OCI-LY1 (cell line): ENCODE results near the gene FAM167B.

Experiments used
- H2AFZ ChIP-seq: fragments of 200-600 bp; sonication (generic), shearing (Covaris generic); 2 replicates; pipeline ENCODE4 v1.6.0; 2014; ENCODE audit warnings: antibody characterized with exemption, mild to moderate bottlenecking, low read length
- H3F3A ChIP-seq: fragments of 200-600 bp; sonication (generic), shearing (Covaris generic); 2 replicates; pipeline ENCODE4 v1.6.0; 2014; ENCODE audit warnings: mild to moderate bottlenecking, antibody characterized with exemption, low read length, moderate library complexity; ENCODE audit not compliant: insufficient read depth
- H3K27ac ChIP-seq: fragments of 200-600 bp; sonication (generic); 2 replicates; pipeline ENCODE4 v1.5.1; 2014; ENCODE audit warnings: low read length, mixed run types, mild to moderate bottlenecking, low read depth; ENCODE audit not compliant: poor library complexity, severe bottlenecking
- H3K27me3 ChIP-seq: fragments of 200-600 bp; sonication (generic); 2 replicates; pipeline ENCODE4 v1.6.0; 2014; ENCODE audit warnings: antibody characterized with exemption, mild to moderate bottlenecking, low read length, moderate library complexity; ENCODE audit not compliant: insufficient read depth
- H3K36me3 ChIP-seq: fragments of 200-600 bp; sonication (generic); 2 replicates; pipeline ENCODE4 v1.6.1; 2014; ENCODE audit warnings: mild to moderate bottlenecking, antibody characterized with exemption, low read length, moderate library complexity, mixed read lengths; ENCODE audit not compliant: insufficient read depth
- H3K4me1 ChIP-seq: fragments of 200-600 bp; sonication (generic); 2 replicates; pipeline ENCODE4 v1.5.1; 2014; ENCODE audit warnings: mild to moderate bottlenecking, low read length, moderate library complexity; ENCODE audit not compliant: insufficient read depth, severe bottlenecking
- H3K4me2 ChIP-seq: fragments of 200-600 bp; sonication (generic), shearing (Covaris generic); 2 replicates; pipeline ENCODE4 v1.6.1; 2014; ENCODE audit warnings: low read length
- H3K4me3 ChIP-seq: fragments of 200-600 bp; sonication (generic); 2 replicates; pipeline ENCODE4 v1.5.1; 2014; ENCODE audit warnings: low read length, low read depth, mild to moderate bottlenecking, mixed read lengths; ENCODE audit not compliant: poor library complexity, severe bottlenecking
- H3K79me2 ChIP-seq: fragments of 200-600 bp; shearing (Covaris generic); 2 replicates; pipeline ENCODE4 v1.6.1; 2016; ENCODE audit warnings: mixed run types, low read length, mixed read lengths; ENCODE audit not compliant: insufficient read depth
- H3K9ac ChIP-seq: fragments of 200-600 bp; sonication (generic), shearing (Covaris generic); 2 replicates; pipeline ENCODE4 v1.6.1; 2014; ENCODE audit warnings: mild to moderate bottlenecking, low read length, mixed read lengths
- H3K9me2 ChIP-seq: fragments of 200-600 bp; sonication (generic), shearing (Covaris generic); 2 replicates; pipeline ENCODE4 v1.6.1; 2014; ENCODE audit warnings: low read depth, mild to moderate bottlenecking, low read length, mixed read lengths
- H3K9me3 ChIP-seq: fragments of 200-600 bp; shearing (Covaris generic); 2 replicates; pipeline ENCODE4 v1.6.1; 2014; ENCODE audit warnings: low read length, mixed read lengths
- H4K20me1 ChIP-seq: fragments of 200-600 bp; sonication (generic), shearing (Covaris generic); 2 replicates; pipeline ENCODE4 v1.6.0; 2016; ENCODE audit warnings: mild to moderate bottlenecking, low read length; ENCODE audit not compliant: insufficient read depth
- CTCF ChIP-seq: fragments of 200-600 bp; sonication (generic), shearing (Covaris generic); IDR thresholded peaks from 2 replicates; pipeline ENCODE4 v1.5.1; 2017; ENCODE audit warnings: mild to moderate bottlenecking, antibody characterized with exemption, low read length, moderate library complexity, mixed read lengths
- EZH2 ChIP-seq: fragments of 200-600 bp; sonication (generic), shearing (Covaris generic); IDR thresholded peaks from 2 replicates; pipeline ENCODE4 v1.8.0; 2017; ENCODE audit warnings: borderline replicate concordance, mixed run types, mild to moderate bottlenecking, antibody characterized with exemption, low read length, moderate library complexity, mixed read lengths

FAM167B gene

GRCh38 chr1:32224285-32224684 lies 22.7 kb upstream of the FAM167B start:
- no peaks in the 10 kb centered on the region for H3K27me3 ChIP-seq
- no peaks in the 10 kb centered on the region for H3F3A ChIP-seq
- peaks cover 49% of the 10 kb centered on the region for H3K36me3 ChIP-seq
- H3K79me2 ChIP-seq = peaks cover 15% of the 10 kb centered on the region
- H4K20me1 ChIP-seq = no peaks in the 10 kb centered on the region
- no peak overlapping the region for H2AFZ ChIP-seq
- no peaks in the 10 kb centered on the region for H3K9me2 ChIP-seq
- H3K4me2 ChIP-seq = no peak overlapping the region
- no peak overlapping the region for H3K9ac ChIP-seq
- no peaks in the 10 kb centered on the region for H3K9me3 ChIP-seq
- no peak overlapping the region for H3K4me3 ChIP-seq
- H3K27ac ChIP-seq = no peak overlapping the region
- no peak for TF ChIP-seq CTCF
- TF ChIP-seq EZH2 = no peak
- H3K4me1 ChIP-seq = peaks cover 31% of the 10 kb centered on the region

- Histone ChIP-seq H3K4me2 (no peak overlapping the region), H3K4me3 (no peak overlapping the region), H2AFZ (no peak overlapping the region), H3K4me1 (peaks cover 8% of the 10 kb centered on the region), H3K79me2 (peaks cover 2% of the 10 kb centered on the region), H3K27ac (no peak overlapping the region), H3F3A (no peaks in the 10 kb centered on the region), H3K36me3 (peaks cover 72% of the 10 kb centered on the region), H4K20me1 (no peaks in the 10 kb centered on the region), H3K9ac (no peak overlapping the region), H3K9me3 (no peaks in the 10 kb centered on the region), H3K9me2 (no peaks in the 10 kb centered on the region), H3K27me3 (no peaks in the 10 kb centered on the region)
- TF ChIP-seq CTCF = no peak
Observed at GRCh38 chr1:32228771-32229170, 18.3 kb upstream of the FAM167B start.

GRCh38 chr1:32231843-32232432 lies 15.1 kb upstream of the FAM167B start:
- TF ChIP-seq EZH2 (no peak), CTCF (no peak)
- no peak overlapping the region for H3K4me3 ChIP-seq
- no peak overlapping the region for H3K4me2 ChIP-seq
- no peaks in the 10 kb centered on the region for H4K20me1 ChIP-seq
- no peak overlapping the region; the same call in 1 of the 2 replicates for H3K9ac ChIP-seq
- H3K27me3 ChIP-seq = no peaks in the 10 kb centered on the region
- H3K79me2 ChIP-seq = no peaks in the 10 kb centered on the region
- H3K9me2 ChIP-seq = no peaks in the 10 kb centered on the region
- H2AFZ ChIP-seq = no peak overlapping the region
- H3F3A ChIP-seq = peaks cover 3% of the 10 kb centered on the region; the same call in 1 of the 2 replicates
- peaks cover 15% of the 10 kb centered on the region for H3K4me1 ChIP-seq
- H3K36me3 ChIP-seq = peaks cover 54% of the 10 kb centered on the region
- H3K27ac ChIP-seq = peak overlapping the region; percentile 66
- H3K9me3 ChIP-seq = no peaks in the 10 kb centered on the region
